Medulla oblongata (tissue), 1 donor: ENCODE data around the gene ERMARD.

ENCODE experiments used
- DNase-seq: peaks from one replicate; pipeline ENCODE4 v3.0.0-alpha.2; 2015; ENCODE audit errors: extremely low spot score

Gene ERMARD

GRCh38 chr6:169824848-169825557 lies 73.6 kb downstream of the ERMARD start:
- no peak for DNase-seq

GRCh38 chr6:169825558-169826225 lies 74.3 kb downstream of the ERMARD start:
- DNase-seq = no peak

DNA sequence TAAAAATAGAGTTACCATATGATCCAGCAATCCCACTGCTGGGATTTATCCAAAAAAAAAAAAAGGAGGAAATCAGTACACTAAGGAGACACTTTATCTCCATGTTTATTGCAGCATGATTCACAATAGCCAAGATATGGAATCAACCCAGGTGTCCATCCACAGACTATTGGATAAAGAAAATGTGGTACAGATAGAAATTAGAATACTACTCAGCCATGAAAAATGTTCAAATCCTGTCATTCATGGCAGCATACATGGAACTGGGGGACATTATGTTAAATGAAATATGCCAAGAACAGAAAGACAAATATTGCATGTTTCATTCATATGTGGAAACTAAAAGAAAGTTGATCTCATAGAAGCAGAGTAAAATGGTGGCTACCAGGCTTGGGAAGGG lies 75.3 kb downstream of the ERMARD start:
- no peak for DNase-seq

GRCh38 chr6:169827290-169827717 lies 75.9 kb downstream of the ERMARD start:
- no peak for DNase-seq

- DNase-seq = no peak
Observed at GRCh38 chr6:169828176-169828575, 76.8 kb downstream of the ERMARD start.

- no peak for DNase-seq
Observed at GRCh38 chr6:169829786-169830185, 78.4 kb downstream of the ERMARD start.

DNA sequence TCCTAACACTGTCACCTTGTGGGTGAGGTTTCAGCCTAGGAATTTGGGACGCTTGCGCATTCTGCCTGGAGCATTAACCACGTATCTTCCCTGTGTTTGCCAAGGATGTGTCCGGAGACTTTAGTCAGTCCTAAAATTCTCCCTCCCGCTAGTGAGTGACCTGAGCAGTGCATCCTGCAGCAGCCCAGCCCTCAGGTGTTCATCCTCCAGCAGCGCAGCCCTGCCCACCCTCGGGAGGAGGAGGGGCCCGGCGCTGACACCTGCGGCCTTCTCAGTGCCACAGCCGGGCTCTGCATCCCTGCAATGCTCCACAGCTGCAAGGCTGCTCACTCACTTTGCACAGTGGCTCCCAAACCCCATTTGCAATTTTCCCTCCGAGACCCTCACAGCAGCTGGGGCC lies 79.5 kb downstream of the ERMARD start:
- no peak for DNase-seq
